ENCODE results near the gene LRP1B. TPM values are rescaled to one million over a fixed set of nuclear protein-coding genes. Genes with fewer than 3 reads are reported as not detected.

The LRP1B gene
- 0.01 TPM in 1 of 5 replicates, not detected in the others for total RNA-seq (2022; extraction: Qiagen RNA extraction; ENCODE audit: low read depth)

DNA sequence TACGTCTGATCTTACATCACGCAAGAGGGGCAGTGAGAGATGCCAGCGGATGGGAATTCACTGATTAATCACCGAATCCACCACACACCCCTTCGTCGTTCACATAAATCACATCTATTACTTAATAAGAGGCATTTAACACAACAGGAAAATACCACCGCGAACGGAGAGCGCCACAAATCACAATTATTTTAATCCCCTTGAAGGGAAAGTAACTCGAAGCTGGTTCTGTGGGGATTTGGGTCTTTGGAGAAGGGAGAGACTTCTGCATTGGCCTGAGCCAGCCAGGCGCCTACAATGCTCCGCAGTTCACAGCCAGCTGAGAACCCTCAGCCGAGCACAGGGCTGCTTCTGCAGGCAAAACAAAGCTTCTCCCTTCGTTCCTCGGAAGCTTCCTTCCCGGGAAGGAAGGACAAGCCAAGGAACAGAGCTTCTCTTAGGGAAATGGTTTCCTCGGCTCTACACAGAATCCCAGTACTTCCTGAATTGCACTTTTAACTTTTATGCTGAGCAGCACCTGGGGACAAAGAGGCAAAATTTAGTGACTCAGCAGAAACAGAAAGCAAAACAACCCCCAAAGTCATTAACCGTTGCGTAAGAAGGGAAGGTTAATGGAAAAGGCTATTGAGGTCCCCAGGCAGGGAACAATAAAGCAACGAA lies at the start of gene LRP1B:
LRP1B (minus strand) TSS at position 7 of the 660 bp plus-strand sequence. CDS start 287 bp downstream, outside the sequence.

Data from A549 treated with RU486 at 1 μM for 4 hours (cell line).